Stomach (tissue), 9 donors: ENCODE measurements around the gene ITGB3BP. TPM values are rescaled to one million over a fixed set of nuclear protein-coding genes. Genes with fewer than 3 reads are reported as not detected.
A peak's percentile ranks its signal among the peaks of the same experiment; 100 is the strongest.

Experiments used
- DNase-seq, 2 donors: peaks; one replicate each; pipeline versions ENCODE4 v3.0.0 to v3.0.0-alpha.2; 2013 to 2019
- H3K27ac ChIP-seq, 5 donors: fragments of 200-600 bp in 4 of 5; sonication (generic) in 4 of 5; one replicate each; pipeline ENCODE4 v1.5.1; 2013 to 2019; ENCODE audit warnings: mild to moderate bottlenecking in 1 of 5, moderate library complexity in 1 of 5
- H3K27me3 ChIP-seq, 3 donors: fragments of 200-600 bp; sonication (generic); one replicate each; pipeline ENCODE4 v1.5.1; 2017 to 2019; ENCODE audit warnings: mixed run types in 1 of 3
- H3K36me3 ChIP-seq, 4 donors: fragments of 200-600 bp; sonication (generic); 1 replicate in 3 of 4; 2 replicates in 1 of 4; pipeline ENCODE4 v1.5.1; 2016 to 2019
- H3K4me1 ChIP-seq, 4 donors: fragments of 200-600 bp; sonication (generic); one replicate each; pipeline ENCODE4 v1.5.1; 2016 to 2019
- H3K4me3 ChIP-seq, 4 donors: fragments of 200-600 bp; sonication (generic) in 3 of 4; one replicate each; pipeline ENCODE4 v1.5.1; 2016 to 2019; ENCODE audit warnings: mild to moderate bottlenecking in 1 of 4
- H3K9me3 ChIP-seq, 4 donors: fragments of 200-600 bp; sonication (generic); one replicate each; pipeline ENCODE4 v1.5.1; 2016 to 2019
- CTCF ChIP-seq, 7 experiments: fragments of 450-650 bp in 4 of 7; fragments of 200-600 bp in 3 of 7; sonication (generic) in 3 of 7; IDR thresholded peaks; one replicate each; pipeline ENCODE4 v1.5.1; 2016 to 2019; ENCODE audit warnings: antibody characterized with exemption in 7 of 7, control low read depth in 2 of 7, mild to moderate bottlenecking in 1 of 7
- EP300 ChIP-seq: sonication (generic); formaldehyde crosslinking; IDR thresholded peaks from one replicate; pipeline ENCODE4 v1.6.1; 2017; ENCODE audit warnings: antibody characterized with exemption
- POLR2A ChIP-seq, 4 donors: fragments of 450-650 bp; IDR thresholded peaks; one replicate each; pipeline ENCODE4 v1.6.1; 2016; ENCODE audit warnings: antibody characterized with exemption in 4 of 4, control low read depth in 2 of 4, mild to moderate bottlenecking in 1 of 4, moderate library complexity in 1 of 4
- POLR2AphosphoS5 ChIP-seq, 3 donors: sonication (generic); formaldehyde crosslinking; IDR thresholded peaks; one replicate each; pipeline ENCODE4 v1.6.1; 2016; ENCODE audit warnings: antibody characterized with exemption in 3 of 3
- WGBS, 5 donors: extraction: QIAGEN DNeasy Blood & Tissue Kit in 3 of 5; methylation state at CpG; one replicate each; pipeline versions ENCODE4 v1.1.5 to v1.1.7; 2013 to 2018; 5-methylcytosine and 5-hydroxymethylcytosine counted together
- intact Hi-C: fragments of 100-400 bp; cut with DNase I; formaldehyde crosslinking; loops from one replicate; pipeline ENCODE4 v1.15.1; 2023; ENCODE audit warnings: low total_unique reads
- polyA plus RNA-seq, 3 donors: library from polyadenylated mRNA; stranded (reverse); fragments of 200-250 nt; gene quantifications; one replicate each; pipeline ENCODE4 v1.2.3, GENCODE V29; 2013
- total RNA-seq, 5 donors: library from RNA; depleted of rRNA; stranded (reverse); fragments of >200 nt; gene quantifications; one replicate each; pipeline versions ENCODE4 v1.1.0 to v1.2.3, GENCODE V29; 2014 to 2016
- donor health status: healthy with polysubstance abuse.
- donor health status: Bipolar disorder and iron deficiency.
- donor health status: healthy.

ITGB3BP gene
- total and polyA plus RNA-seq, 8 donors: 6.4 to 36.9 (median 21.3) TPM; not detected in 1

DNA sequence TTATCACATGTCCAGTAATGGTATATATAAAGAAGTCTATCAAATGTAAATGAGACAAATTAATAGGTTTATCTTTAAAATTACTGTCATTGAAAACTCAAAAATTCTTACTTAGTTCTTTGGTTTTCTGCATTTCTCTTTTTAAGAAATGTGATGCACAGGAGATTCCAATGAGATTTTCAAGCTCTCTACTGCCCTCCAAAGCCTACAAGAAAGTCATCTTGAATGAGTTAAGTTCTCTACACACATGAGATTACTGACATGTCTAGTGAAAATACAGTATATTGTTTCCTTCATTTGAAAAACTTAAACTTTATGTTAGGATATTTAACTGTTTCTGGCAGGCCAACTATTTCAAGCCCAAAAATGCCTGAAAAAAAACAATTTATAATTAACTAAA lies 68.8 kb downstream of the ITGB3BP start:
- Histone ChIP-seq H3K9me3 (no peaks in the 10 kb centered on the region), H3K36me3 (no peaks in the 10 kb centered on the region), H3K4me3 (no peak overlapping the region), H3K27ac (no peak overlapping the region), H3K27me3 (no peaks in the 10 kb centered on the region), H3K4me1 (no peaks in the 10 kb centered on the region)
- intact Hi-C loops: no loop called here
- DNase-seq: peak in 1 of 2 donors; percentile 28
- no peak for TF ChIP-seq EP300
- TF ChIP-seq POLR2AphosphoS5 (IDR thresholded peaks at IDR 0.05): no peak
- TF ChIP-seq CTCF (IDR thresholded peaks at IDR 0.05): no peak
- TF ChIP-seq POLR2A (IDR thresholded peaks at IDR 0.05): no peak

GRCh38 chr1:63453232-63453631 lies 69.8 kb downstream of the ITGB3BP start:
- H3K4me3 ChIP-seq: no peak overlapping the region
- H3K9me3 ChIP-seq: no peaks in the 10 kb centered on the region
- TF ChIP-seq EP300: no peak
- TF ChIP-seq POLR2A (IDR thresholded peaks at IDR 0.05): no peak
- no peak for TF ChIP-seq CTCF (IDR thresholded peaks at IDR 0.05)
- no peak for TF ChIP-seq POLR2AphosphoS5 (IDR thresholded peaks at IDR 0.05)
- H3K36me3 ChIP-seq: no peaks in the 10 kb centered on the region
- H3K4me1 ChIP-seq: no peaks in the 10 kb centered on the region
- intact Hi-C loops: no loop called here
- H3K27ac ChIP-seq: no peak overlapping the region
- no peaks in the 10 kb centered on the region for H3K27me3 ChIP-seq
- DNase-seq: no peak
- 94 to 98% (median 97%) methylated on average over 2 of the region's 2 CpGs for WGBS, 5 donors

DNA sequence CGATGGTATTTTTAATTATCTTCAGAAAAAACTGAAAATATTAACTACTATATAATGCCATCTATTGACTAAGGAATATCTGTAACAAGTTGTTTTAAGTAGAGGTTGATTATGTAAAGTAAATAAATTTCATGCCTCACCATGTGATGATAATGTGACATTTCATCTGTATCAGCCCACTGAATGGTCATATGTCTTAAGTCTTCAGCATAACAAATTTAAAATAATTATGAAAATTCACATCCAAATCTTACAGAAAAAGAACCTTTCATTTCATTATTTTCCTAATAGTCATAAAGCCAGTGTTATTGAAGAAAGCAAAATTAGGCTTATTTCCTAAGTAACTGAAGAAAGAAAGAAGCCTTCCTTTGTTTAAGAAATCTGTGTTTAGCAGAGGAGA lies 72.6 kb downstream of the ITGB3BP start:
- no peak for DNase-seq
- intact Hi-C loops: no loop called here
- 64 to 77% (median 67%) methylated on average over 1 of the region's 1 CpG for WGBS, 5 donors

DNA sequence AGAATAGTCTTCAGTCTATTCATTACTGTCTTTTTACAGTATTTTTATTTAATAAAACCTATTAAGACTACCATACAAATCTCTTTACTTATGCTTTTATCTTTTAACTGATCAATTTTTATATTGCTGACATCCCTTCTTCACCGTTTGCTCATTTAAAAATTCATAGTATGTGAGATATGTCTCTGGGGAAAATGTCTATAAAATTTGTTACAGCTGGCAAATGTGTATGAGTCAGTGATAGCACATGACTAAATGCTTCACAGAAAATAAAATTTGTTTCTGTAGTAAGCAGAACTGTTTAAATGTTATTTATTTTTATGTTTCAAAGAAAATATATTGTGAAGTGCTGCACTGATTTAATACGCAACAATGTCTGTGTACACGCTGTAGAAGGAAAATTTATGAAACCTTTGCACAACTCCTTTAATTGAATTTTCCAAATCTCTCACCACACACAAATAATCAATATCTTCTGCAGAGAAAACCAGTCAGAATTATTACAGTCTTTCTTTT lies 74.2 kb downstream of the ITGB3BP start:
- Histone ChIP-seq H3K27ac (no peak overlapping the region), H3K36me3 (no peaks in the 10 kb centered on the region), H3K4me3 (no peak overlapping the region), H3K4me1 (no peaks in the 10 kb centered on the region), H3K27me3 (no peaks in the 10 kb centered on the region), H3K9me3 (no peaks in the 10 kb centered on the region)
- 91 to 95% (median 94%) methylated on average over 3 of the region's 3 CpGs for WGBS, 5 donors
- TF ChIP-seq POLR2AphosphoS5 (IDR thresholded peaks at IDR 0.05) (no peak), EP300 (no peak), CTCF (IDR thresholded peaks at IDR 0.05) (no peak), POLR2A (IDR thresholded peaks at IDR 0.05) (no peak)
- intact Hi-C loops: no loop called here
- DNase-seq: no peak

More for the DNA sequence above, 72.6 kb downstream of the ITGB3BP start:
- Histone ChIP-seq H3K27me3 (no peaks in the 10 kb centered on the region), H3K9me3 (no peaks in the 10 kb centered on the region), H3K36me3 (no peaks in the 10 kb centered on the region), H3K4me3 (no peak overlapping the region), H3K27ac (no peak overlapping the region), H3K4me1 (no peaks in the 10 kb centered on the region)
- TF ChIP-seq POLR2AphosphoS5 (IDR thresholded peaks at IDR 0.05) (no peak), CTCF (IDR thresholded peaks at IDR 0.05) (no peak), EP300 (no peak), POLR2A (IDR thresholded peaks at IDR 0.05) (no peak)
